ENCODE data around the gene NHEJ1.

GRCh38 chr2:219176818-219177551 lies 16.4 kb upstream of the NHEJ1 start, which contains the start of gene CNPPD1:
- TF ChIP-seq POLR2A (IDR thresholded peaks at IDR 0.05) (peak in 1 of 2 donors; percentile 95), CTCF (IDR thresholded peaks at IDR 0.05) (peak in 1 of 3 experiments; percentile 18)

Data from vagina (tissue), 2 donors.